Activated T-cell treated with anti-CD3 and anti-CD28 coated beads, Interleukin-2, amount 50 U/mL, for 24 hours (primary cell): Measurements from ENCODE around the gene RASSF3.
"Not testable (repeated sequence)": the region's sequence is repeated elsewhere in the genome, so short reads cannot be mapped to it uniquely, and the experiment has no call there.

Source experiments
- DNase-seq: peaks from one replicate; pipeline ENCODE4 v3.0.0-alpha.2; 2020
- H3K27ac Mint-ChIP-seq: 2 replicates; pipeline ENCODE4 v1.8.0; 2020; ENCODE audit warnings: mild to moderate bottlenecking, mixed read lengths
- H3K27me3 Mint-ChIP-seq: 2 replicates; pipeline ENCODE4 v1.8.0; 2020; ENCODE audit warnings: mixed read lengths
- H3K36me3 Mint-ChIP-seq: 2 replicates; pipeline ENCODE4 v1.8.0; 2020; ENCODE audit warnings: low read depth, mixed read lengths
- H3K4me1 Mint-ChIP-seq: 2 replicates; pipeline ENCODE4 v1.8.0; 2020; ENCODE audit warnings: low read depth, mixed read lengths
- H3K4me3 Mint-ChIP-seq: 2 replicates; pipeline ENCODE4 v1.8.0; 2020; ENCODE audit warnings: mild to moderate bottlenecking, moderate library complexity, mixed read lengths
- H3K9me3 Mint-ChIP-seq: 2 replicates; pipeline ENCODE4 v1.8.0; 2020; ENCODE audit warnings: mixed read lengths

Gene RASSF3

DNA sequence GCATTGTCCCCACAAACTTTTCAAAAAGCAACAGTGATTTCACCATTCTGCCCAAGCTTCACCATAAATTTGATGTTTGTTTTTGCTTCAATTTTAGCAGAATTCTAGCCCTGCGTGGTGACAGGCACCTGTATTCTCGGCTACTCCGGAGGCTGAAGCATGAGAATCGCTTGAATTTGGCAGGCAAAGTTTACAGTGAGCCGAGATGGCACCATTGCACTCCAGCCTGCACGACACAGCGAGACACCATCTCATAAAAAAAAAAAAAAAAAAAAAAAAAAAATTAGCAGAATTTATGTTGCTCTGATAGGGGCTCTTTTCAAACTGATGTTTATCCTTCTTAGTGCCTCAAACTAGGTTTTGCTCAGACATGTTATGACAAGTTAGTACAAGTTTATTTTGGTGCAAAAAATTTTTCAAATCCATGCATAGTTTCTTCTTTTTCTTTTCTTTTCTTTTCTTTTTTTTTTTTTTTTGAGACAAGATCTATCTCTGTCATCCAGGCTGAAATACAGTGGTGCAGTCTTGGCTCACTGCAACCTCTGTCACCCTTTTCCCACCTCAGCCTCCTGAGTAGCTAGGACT, 24.3 kb downstream of the RASSF3 start:
- no peak for DNase-seq
- no peak overlapping the region for H3K4me3 Mint-ChIP-seq
- peak overlapping the region; percentile 71 for H3K27ac Mint-ChIP-seq
- peaks cover 77% of the 10 kb centered on the region for H3K36me3 Mint-ChIP-seq
- H3K9me3 Mint-ChIP-seq, result peaks cover 6% of the 10 kb centered on the region
- no peaks in the 10 kb centered on the region for H3K27me3 Mint-ChIP-seq
- H3K4me1 Mint-ChIP-seq, result peaks cover 84% of the 10 kb centered on the region

DNA sequence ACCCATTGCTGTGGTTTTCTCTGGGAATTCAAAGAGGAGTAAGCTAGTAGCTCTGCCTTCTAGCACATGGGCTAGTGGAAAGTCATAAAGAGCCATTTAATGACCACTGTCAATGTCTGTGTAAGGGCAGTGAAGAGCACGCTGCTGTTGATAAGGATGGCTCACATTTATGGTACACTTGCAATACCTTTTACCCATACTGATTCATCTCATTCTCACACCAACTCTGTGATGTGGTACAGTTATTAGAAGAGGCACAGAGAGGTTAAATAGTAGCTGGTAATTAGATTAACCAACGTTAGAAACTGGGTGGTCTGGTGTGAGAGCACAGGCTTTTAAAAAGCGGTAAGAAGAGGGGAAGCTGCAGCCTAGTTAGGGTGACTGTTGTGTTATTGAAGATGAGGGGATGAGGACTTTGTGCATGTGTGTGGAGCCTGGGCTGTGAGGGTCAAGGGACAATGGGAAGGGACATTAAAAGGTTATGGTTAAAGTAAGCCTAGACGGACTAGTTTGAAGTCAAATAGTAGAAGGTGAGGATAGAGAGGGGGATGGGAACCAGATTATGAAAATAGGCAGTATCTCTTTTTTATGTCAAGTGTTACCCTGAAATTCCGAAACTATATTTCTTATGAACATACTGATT, 25.2 kb downstream of the RASSF3 start:
- Mint-ChIP-seq H3K9me3 (peaks cover 6% of the 10 kb centered on the region), H3K27ac (peak overlapping the region; percentile 63), H3K36me3 (peaks cover 79% of the 10 kb centered on the region), H3K27me3 (no peaks in the 10 kb centered on the region), H3K4me1 (peaks cover 86% of the 10 kb centered on the region), H3K4me3 (no peak overlapping the region)
- no peak for DNase-seq

DNA sequence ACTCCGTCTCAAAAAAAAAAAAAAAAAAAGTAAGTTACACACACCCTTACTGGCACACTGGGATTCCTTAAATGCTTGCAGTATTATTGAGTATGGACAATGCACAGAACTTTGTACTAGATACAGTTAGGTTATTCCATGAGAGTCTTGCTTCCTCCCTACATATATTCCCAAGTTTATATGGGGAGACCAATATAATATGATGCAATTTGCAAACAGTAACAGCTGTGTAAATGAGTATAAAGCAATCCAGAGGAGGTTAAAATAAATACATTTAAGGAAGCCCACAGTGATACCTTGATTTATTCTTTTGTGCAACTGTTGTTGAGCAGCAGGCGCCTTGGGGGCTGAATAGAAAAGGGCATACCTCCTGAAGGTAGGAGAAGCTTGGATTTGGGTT, 26.6 kb downstream of the RASSF3 start:
- peaks cover 6% of the 10 kb centered on the region for H3K9me3 Mint-ChIP-seq
- H3K36me3 Mint-ChIP-seq, result peaks cover 66% of the 10 kb centered on the region
- peaks cover 74% of the 10 kb centered on the region for H3K4me1 Mint-ChIP-seq
- DNase-seq, result no peak
- peak overlapping the region; percentile 64 for H3K27ac Mint-ChIP-seq
- no peaks in the 10 kb centered on the region for H3K27me3 Mint-ChIP-seq
- H3K4me3 Mint-ChIP-seq, result no peak overlapping the region

DNA sequence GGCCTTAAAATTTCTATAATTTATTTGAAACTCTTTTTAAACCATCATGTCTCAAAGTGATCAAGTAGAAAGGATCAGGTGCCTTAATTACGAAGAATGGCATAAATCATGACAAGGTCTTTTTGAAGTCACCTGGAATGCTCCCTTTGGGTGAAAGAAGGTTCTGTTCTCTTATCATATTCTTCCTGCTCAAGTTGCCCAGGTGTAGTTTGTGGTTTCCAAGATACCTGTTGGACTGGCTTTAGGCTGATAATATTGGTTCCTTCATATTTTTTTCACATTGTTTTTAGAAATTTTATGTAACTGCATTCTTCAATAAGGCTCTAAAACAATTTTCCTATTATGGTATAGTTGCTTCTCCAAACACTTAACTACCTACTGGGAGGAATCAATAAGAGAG, 29.2 kb downstream of the RASSF3 start:
- Mint-ChIP-seq H3K4me1 (peaks cover 72% of the 10 kb centered on the region), H3K36me3 (peaks cover 43% of the 10 kb centered on the region), H3K9me3 (peaks cover 3% of the 10 kb centered on the region), H3K27me3 (no peaks in the 10 kb centered on the region), H3K27ac (peak overlapping the region; percentile 71), H3K4me3 (no peak overlapping the region)
- no peak for DNase-seq

DNA sequence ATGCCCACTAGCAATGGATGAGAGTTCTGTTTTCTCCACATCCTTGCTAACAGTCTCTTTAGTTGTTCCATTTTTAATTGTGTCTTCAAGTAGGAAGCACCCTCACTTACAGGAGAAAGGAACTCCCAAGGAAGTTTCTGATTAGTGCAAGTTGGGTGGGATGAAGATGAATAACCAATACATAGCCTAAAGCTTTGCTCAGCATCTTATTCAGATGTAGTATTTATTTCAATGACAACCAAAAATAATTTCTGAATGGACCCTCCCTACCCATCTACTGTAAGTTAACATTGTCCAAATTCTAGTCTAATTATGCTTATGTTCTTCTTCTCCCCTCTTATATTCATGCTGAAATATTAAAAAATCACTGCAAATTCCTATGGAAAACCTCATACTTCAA, 36.0 kb downstream of the RASSF3 start:
- peaks cover 75% of the 10 kb centered on the region for H3K4me1 Mint-ChIP-seq
- H3K27me3 Mint-ChIP-seq, result no peaks in the 10 kb centered on the region
- DNase-seq, result no peak
- H3K4me3 Mint-ChIP-seq, result no peak overlapping the region
- no peaks in the 10 kb centered on the region for H3K9me3 Mint-ChIP-seq
- peak overlapping the region; percentile 3 for H3K27ac Mint-ChIP-seq
- H3K36me3 Mint-ChIP-seq, result peaks cover 32% of the 10 kb centered on the region

DNA sequence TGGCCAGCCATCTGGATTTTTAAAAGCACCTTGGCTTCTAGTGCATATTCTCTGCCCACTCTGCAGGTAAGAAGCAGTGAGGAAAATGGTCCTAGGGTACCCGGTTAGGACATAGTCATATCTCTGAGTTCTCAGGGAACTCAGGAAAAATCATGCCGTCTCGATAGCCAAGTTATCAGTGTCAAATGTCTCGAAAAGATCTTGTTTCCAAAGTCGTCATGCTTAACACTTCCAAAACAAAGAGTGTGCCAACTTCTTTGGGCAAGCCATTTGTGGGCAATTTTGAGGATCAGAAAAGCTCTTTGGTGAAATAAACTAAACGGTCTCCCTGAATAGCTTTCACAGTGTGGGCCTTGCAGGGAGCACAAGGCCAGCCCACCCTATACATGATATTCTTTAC, 39.2 kb downstream of the RASSF3 start:
- no peaks in the 10 kb centered on the region for H3K27me3 Mint-ChIP-seq
- peaks cover 78% of the 10 kb centered on the region for H3K4me1 Mint-ChIP-seq
- peaks cover 33% of the 10 kb centered on the region for H3K36me3 Mint-ChIP-seq
- peak overlapping the region; percentile 81 for H3K27ac Mint-ChIP-seq
- DNase-seq, result no peak
- H3K4me3 Mint-ChIP-seq, result no peak overlapping the region
- H3K9me3 Mint-ChIP-seq, result no peaks in the 10 kb centered on the region

DNA sequence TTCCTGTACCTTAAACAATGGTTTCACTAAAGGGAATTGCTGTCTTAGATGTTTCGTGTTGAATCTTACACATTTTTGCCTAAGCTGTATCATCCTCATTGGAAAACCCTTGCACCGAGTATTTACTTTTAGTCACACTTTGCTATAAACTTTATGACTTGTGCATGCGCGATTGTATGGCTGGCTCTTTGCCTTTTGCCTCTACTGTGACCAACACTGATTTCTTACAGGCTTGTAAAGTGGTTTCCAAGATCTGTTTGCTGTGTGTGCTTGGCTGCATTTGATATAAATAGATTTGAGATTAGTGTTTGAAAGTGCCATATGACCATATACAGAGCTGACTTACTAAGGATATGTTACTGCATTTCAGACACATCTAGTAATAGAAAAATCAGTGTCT, 40.5 kb downstream of the RASSF3 start:
- Mint-ChIP-seq H3K9me3 (no peaks in the 10 kb centered on the region), H3K4me3 (no peak overlapping the region), H3K27me3 (no peaks in the 10 kb centered on the region), H3K4me1 (peaks cover 74% of the 10 kb centered on the region), H3K27ac (peak overlapping the region; percentile 74), H3K36me3 (peaks cover 31% of the 10 kb centered on the region)
- DNase-seq, result no peak

DNA sequence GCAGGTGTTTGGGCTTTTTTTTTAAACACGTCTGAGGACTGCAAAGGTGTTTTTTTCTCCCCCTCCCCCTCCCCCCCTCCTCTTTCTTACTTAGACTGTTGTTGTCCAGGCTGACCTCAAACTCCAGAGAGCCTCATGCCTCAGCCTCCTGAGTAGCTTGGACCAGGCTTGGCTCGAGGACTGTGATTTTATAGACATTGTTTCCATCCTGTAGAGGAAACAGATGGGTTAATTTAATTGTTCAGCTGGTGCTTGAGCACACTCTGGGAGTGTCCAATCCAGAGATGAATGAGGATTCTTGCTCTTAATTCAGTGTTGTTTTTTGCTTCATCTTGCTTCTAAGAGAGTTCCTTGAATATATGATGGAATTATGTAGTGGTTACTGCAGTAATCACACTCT, 42.1 kb downstream of the RASSF3 start:
- H3K9me3 Mint-ChIP-seq, result no peaks in the 10 kb centered on the region
- H3K36me3 Mint-ChIP-seq, result peaks cover 38% of the 10 kb centered on the region
- H3K27ac Mint-ChIP-seq, result peak overlapping the region; percentile 58
- peaks cover 74% of the 10 kb centered on the region for H3K4me1 Mint-ChIP-seq
- no peaks in the 10 kb centered on the region for H3K27me3 Mint-ChIP-seq
- H3K4me3 Mint-ChIP-seq, result no peak overlapping the region
- no peak for DNase-seq

DNA sequence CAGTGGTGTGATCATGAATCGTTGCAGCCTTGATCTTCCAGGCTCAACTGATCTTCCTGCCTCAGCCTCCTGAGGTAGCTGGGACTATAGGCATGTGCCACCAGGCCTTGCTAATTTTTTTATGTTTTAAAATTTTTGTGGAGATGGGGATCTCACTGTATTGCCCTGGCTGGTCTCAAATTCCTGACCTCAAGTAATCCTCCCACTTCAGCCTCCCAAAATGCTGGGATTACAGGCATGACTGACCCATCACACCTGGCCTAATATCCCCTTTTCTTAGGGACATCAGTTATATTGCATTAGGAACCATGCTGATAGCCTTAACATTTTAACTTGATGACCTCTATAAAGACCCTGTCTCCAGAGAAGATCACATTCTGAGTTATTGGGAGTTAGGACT, 42.8 kb downstream of the RASSF3 start:
- Mint-ChIP-seq H3K27me3 (no peaks in the 10 kb centered on the region), H3K4me3 (no peak overlapping the region), H3K9me3 (no peaks in the 10 kb centered on the region), H3K36me3 (peaks cover 42% of the 10 kb centered on the region), H3K4me1 (peaks cover 76% of the 10 kb centered on the region), H3K27ac (peak overlapping the region; percentile 58)
- no peak for DNase-seq

DNA sequence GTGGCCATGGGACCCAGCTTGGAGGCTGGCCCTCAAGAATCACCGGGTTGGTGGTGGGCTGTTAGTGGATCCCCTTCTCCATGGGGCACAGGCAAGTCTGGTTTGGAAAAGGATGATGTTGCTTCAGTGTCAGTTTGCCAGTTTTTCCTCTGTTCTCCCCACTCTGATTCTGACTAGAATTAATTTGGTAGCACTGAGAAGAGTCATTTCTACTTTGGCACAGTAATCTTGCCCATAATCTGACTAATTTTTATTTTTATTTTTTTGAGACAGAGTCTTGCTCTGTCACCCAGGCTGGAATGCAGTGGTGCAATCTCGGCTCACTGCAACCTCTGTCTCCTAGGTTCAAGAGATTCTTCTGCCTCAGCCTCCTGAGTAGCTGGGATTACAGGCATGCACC, 43.6 kb downstream of the RASSF3 start:
- Mint-ChIP-seq H3K4me1 (peaks cover 82% of the 10 kb centered on the region), H3K36me3 (peaks cover 48% of the 10 kb centered on the region), H3K27ac (peak overlapping the region; percentile 58)
- not testable (repeated sequence) for H3K4me3 Mint-ChIP-seq, H3K27me3 Mint-ChIP-seq, H3K9me3 Mint-ChIP-seq, DNase-seq

DNA sequence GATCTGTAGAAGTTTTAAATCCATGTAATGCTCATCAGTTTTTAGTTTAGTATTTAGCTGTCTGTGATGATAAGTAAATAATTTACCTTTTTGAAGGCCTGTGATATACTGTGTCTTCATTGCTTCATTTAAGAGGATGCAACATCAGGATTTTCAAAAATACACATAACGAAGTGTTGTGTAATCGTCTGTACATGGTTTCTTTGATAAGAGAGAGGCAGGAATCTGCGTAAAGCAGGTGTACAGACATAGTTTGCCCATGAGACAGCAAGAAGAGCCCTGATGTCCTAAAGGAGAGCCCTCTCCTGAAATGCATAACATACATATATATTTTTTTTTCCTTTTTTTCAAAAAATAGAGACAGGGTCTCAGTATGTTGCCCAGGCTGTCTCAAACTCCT, 44.8 kb downstream of the RASSF3 start:
- H3K27ac Mint-ChIP-seq, result peak overlapping the region; percentile 80
- no peak for DNase-seq
- H3K36me3 Mint-ChIP-seq, result peaks cover 43% of the 10 kb centered on the region
- H3K9me3 Mint-ChIP-seq, result no peaks in the 10 kb centered on the region
- no peaks in the 10 kb centered on the region for H3K27me3 Mint-ChIP-seq
- peaks cover 84% of the 10 kb centered on the region for H3K4me1 Mint-ChIP-seq
- no peak overlapping the region for H3K4me3 Mint-ChIP-seq

DNA sequence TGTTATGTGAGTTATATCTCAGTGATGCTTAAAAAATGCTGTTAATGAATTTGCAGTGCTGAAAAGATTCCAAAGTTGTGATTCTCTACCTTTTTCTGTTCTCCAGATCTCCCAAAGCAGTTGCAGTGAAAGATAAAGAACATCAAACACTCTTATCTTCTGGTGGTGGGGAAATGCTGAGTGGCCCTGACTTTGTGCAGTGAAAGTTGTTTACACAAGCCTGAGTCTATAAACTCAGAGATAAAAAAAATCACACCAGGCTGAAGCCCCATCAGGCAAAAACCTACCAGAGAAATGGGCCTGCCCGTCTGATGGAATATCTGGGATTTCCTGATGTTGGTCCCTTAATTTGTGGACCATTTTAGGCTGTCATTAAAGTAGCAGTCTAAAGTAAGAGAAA, 46.1 kb downstream of the RASSF3 start:
- H3K36me3 Mint-ChIP-seq, result peaks cover 39% of the 10 kb centered on the region
- peaks cover 84% of the 10 kb centered on the region for H3K4me1 Mint-ChIP-seq
- DNase-seq, result no peak

DNA sequence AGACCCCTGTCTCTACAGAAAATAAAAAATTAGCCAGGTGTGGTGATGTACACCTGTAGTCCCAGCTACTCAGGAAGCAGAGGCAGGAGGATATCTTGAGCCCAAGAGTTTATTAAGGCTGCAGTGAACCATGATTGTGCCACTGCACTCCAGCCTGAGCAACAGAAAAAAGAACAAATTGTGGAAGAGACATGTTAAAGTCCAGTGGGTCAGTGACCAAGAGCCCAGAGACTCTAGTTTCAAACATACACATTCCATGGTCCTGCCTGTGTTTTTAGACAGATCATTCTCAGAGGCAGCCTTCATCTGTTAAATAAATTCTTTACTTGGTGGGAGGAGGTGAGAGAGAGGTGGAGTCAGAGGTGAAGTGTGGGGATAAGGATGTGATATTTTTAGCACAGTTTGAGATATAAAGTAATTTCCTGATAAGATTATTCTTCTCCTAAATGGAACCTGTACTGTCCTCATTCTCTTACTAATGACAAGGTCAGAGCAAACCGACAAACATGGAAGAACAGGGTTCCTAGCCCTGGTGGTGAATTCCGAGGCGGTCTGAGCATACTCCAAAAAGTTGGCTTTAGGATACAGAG, 48.7 kb downstream of the RASSF3 start:
- H3K4me3 Mint-ChIP-seq, result no peak overlapping the region

More for the DNA sequence above, 46.1 kb downstream of the RASSF3 start:
- H3K27me3 Mint-ChIP-seq, result no peaks in the 10 kb centered on the region
- no peak overlapping the region for H3K4me3 Mint-ChIP-seq
- peak overlapping the region; percentile 86 for H3K27ac Mint-ChIP-seq
- H3K9me3 Mint-ChIP-seq, result no peaks in the 10 kb centered on the region

DNA sequence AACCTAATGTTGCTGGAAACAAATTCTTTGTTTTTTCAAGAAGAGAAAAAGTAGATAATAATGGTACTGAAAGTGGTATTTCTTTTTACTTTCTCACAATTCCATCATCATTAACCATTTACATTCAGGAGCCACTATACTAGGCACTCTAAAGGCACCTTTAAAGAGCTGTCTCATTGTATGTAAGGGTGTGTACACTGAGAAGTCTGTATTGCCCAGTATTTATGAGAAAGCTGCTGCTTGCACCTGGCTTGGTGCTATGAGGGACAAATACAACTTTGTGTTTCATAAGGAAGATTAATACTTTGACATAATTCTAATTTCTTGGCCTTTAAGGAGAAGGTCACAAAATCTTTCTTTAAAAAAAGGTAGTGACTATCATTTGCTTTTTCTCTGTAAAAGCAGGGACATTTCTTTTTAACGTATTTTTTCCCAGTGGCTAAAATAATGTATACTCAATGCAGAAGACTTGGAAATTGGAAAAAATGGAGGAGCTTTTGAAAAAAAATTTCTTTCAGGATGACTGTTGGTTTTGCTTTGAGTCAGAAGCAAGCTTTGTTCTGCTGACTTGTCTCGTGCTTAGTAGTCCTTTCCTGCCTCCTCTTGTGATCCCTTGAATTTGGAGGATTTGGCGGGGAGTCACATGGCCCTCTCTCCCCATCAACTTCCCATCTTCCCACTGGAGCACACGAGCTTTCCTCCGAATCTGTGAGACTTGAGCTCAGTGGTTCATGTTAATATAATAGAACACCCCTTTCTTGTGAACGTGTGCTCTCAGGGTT, 50.1 kb downstream of the RASSF3 start:
- peak overlapping the region; percentile 94 for H3K27ac Mint-ChIP-seq
- no peak overlapping the region for H3K4me3 Mint-ChIP-seq
- H3K9me3 Mint-ChIP-seq, result no peaks in the 10 kb centered on the region
- peaks cover 35% of the 10 kb centered on the region for H3K36me3 Mint-ChIP-seq
- no peaks in the 10 kb centered on the region for H3K27me3 Mint-ChIP-seq
- DNase-seq, result peak; percentile 49
- H3K4me1 Mint-ChIP-seq, result peaks cover 86% of the 10 kb centered on the region

More for the DNA sequence above, 48.7 kb downstream of the RASSF3 start:
- DNase-seq, result no peak
- Mint-ChIP-seq H3K27ac (peak overlapping the region; percentile 86), H3K9me3 (no peaks in the 10 kb centered on the region), H3K36me3 (peaks cover 39% of the 10 kb centered on the region), H3K27me3 (no peaks in the 10 kb centered on the region), H3K4me1 (peaks cover 77% of the 10 kb centered on the region)

DNA sequence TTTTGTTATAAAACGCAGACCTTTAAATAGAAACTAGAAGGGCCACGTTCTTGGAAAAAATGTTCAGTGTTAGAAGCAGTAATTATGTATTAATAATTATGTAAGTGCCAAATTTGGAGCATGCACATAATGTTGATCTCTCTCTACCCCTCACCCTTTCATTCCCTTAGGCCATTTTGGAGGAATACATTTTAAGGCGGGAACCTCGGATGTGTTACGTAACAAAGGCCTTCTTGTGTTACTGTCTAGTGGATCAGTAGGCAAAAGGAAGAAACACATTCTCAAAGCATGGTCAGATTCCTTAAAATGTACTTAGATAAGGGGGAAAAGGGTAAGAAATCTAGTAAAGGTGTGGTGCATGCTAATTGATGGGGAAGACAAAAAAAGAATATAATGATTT, 52.7 kb downstream of the RASSF3 start:
- Mint-ChIP-seq H3K27ac (peak overlapping the region; percentile 84), H3K9me3 (no peaks in the 10 kb centered on the region), H3K36me3 (peaks cover 22% of the 10 kb centered on the region), H3K4me1 (peaks cover 91% of the 10 kb centered on the region), H3K4me3 (no peak overlapping the region), H3K27me3 (no peaks in the 10 kb centered on the region)
- DNase-seq, result no peak
